Vagina (tissue), 2 donors: ENCODE measurements around the gene MGST2. TPM values are rescaled to one million over a fixed set of nuclear protein-coding genes. Genes with fewer than 3 reads are reported as not detected.
A peak's percentile ranks its signal among the peaks of the same experiment; 100 is the strongest.

Source experiments
- DNase-seq, 2 donors: peaks; one replicate each; pipeline ENCODE4 v3.0.0-alpha.2; 2017; ENCODE audit errors: extremely low spot score in 2 of 2
- H3K27ac ChIP-seq: fragments of 200-600 bp; sonication (generic); one replicate; pipeline ENCODE4 v1.5.1; 2019
- H3K27me3 ChIP-seq: fragments of 200-600 bp; sonication (generic); one replicate; pipeline ENCODE4 v1.5.1; 2019
- H3K36me3 ChIP-seq, 2 donors: fragments of 200-600 bp; sonication (generic); one replicate each; pipeline ENCODE4 v1.5.1; 2017 to 2019
- H3K4me1 ChIP-seq: fragments of 200-600 bp; sonication (generic); one replicate; pipeline ENCODE4 v1.5.1; 2019
- H3K4me3 ChIP-seq, 2 donors: fragments of 200-600 bp; sonication (generic); 1 replicate in 1 of 2; 2 replicates in 1 of 2; pipeline ENCODE4 v1.5.1; 2016 to 2019
- H3K9me3 ChIP-seq: fragments of 200-600 bp; sonication (generic); one replicate; pipeline ENCODE4 v1.5.1; 2019
- POLR2A ChIP-seq, 2 donors: fragments of 450-650 bp; IDR thresholded peaks; one replicate each; pipeline ENCODE4 v1.6.1; 2017; ENCODE audit warnings: antibody characterized with exemption in 2 of 2, mild to moderate bottlenecking in 2 of 2, moderate library complexity in 2 of 2
- POLR2AphosphoS5 ChIP-seq, 2 donors: sonication (generic); formaldehyde crosslinking; IDR thresholded peaks; one replicate each; pipeline ENCODE4 v1.9.0; 2017; ENCODE audit warnings: antibody characterized with exemption in 2 of 2, mild to moderate bottlenecking in 2 of 2, low read depth in 1 of 2; ENCODE audit not compliant: insufficient read depth in 1 of 2
- intact Hi-C: fragments of 100-400 bp; cut with DNase I; formaldehyde crosslinking; loops from one replicate; pipeline ENCODE4 v1.15.1; 2023
- total RNA-seq: library from RNA; depleted of rRNA; stranded (reverse); fragments of >200 nt; gene quantifications from one replicate; pipeline ENCODE4 v1.2.3, GENCODE V29; 2016
- TF ChIP-seq, protein P1 (sequence below), 3 experiments: fragments of 450-650 bp in 2 of 3; fragments of 200-600 bp in 1 of 3; sonication (generic) in 1 of 3; IDR thresholded peaks; one replicate each; pipeline ENCODE4 v1.5.1; 2017 to 2019; ENCODE audit warnings: antibody characterized with exemption in 3 of 3, mild to moderate bottlenecking in 2 of 3, moderate library complexity in 2 of 3

MGST2 gene
- 78.3 TPM for total RNA-seq

DNA sequence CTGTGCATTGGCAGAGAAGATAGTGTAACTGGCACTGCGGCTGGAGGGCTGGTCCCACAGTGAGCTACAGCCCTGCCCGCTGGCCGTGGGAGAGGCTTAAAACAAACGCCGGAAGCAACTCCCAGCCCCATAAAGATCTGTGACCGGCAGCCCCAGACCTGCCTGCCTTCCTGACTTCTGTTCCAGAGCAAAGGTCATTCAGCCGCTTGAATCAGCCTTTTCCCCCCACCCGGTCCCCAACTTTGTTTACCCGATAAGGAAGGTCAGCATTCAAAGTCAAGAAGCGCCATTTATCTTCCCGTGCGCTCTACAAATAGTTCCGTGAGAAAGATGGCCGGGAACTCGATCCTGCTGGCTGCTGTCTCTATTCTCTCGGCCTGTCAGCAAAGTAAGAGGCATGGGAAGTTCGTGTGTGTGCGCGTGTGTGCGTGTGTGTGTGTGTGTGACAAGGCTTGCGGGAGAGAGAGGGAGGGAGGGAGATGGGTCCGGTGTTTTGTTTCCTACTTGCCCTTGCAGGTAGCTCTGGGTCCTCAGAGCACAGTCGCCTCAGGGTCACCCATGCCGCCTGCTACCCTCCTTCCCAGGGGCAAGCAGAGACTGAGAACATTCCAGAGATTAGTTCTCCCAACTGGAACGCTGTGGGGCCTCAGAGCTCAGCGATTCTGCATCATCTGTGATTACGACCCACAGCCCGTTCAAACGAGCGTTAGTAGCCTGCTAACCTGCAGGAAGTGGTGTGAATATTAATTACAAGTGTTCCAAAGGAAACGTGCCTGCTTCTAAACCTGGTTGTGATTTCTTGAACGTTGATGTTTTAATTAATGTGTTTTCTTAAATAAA is at the start of gene MGST2:
Gene MGST2 (plus strand): TSS at position 130 of the 840 bp plus-strand sequence. CDS start 201 bp downstream, at position 331.
- TF ChIP-seq POLR2AphosphoS5 (IDR thresholded peaks at IDR 0.05; ENCODE audit: insufficient read depth in 1 of 2, low read depth in 1 of 2) (peak; percentile 7 to 66), POLR2A (IDR thresholded peaks at IDR 0.05) (no peak)
- TF ChIP-seq, protein P1, sequence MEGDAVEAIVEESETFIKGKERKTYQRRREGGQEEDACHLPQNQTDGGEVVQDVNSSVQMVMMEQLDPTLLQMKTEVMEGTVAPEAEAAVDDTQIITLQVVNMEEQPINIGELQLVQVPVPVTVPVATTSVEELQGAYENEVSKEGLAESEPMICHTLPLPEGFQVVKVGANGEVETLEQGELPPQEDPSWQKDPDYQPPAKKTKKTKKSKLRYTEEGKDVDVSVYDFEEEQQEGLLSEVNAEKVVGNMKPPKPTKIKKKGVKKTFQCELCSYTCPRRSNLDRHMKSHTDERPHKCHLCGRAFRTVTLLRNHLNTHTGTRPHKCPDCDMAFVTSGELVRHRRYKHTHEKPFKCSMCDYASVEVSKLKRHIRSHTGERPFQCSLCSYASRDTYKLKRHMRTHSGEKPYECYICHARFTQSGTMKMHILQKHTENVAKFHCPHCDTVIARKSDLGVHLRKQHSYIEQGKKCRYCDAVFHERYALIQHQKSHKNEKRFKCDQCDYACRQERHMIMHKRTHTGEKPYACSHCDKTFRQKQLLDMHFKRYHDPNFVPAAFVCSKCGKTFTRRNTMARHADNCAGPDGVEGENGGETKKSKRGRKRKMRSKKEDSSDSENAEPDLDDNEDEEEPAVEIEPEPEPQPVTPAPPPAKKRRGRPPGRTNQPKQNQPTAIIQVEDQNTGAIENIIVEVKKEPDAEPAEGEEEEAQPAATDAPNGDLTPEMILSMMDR (IDR thresholded peaks at IDR 0.05), result no peak
- no peaks in the 10 kb centered on the region for H3K9me3 ChIP-seq
- peaks cover 42% of the 10 kb centered on the region for H3K4me1 ChIP-seq
- DNase-seq, result no peak
- intact Hi-C loops, result no loop called here
- no peaks in the 10 kb centered on the region for H3K27me3 ChIP-seq
- H3K4me3 ChIP-seq, result peak within 1 kb of the TSS; percentile 60 to 63
- peak within 1 kb of the TSS; percentile 85 for H3K27ac ChIP-seq
- no peaks in the 10 kb centered on the region for H3K36me3 ChIP-seq

DNA sequence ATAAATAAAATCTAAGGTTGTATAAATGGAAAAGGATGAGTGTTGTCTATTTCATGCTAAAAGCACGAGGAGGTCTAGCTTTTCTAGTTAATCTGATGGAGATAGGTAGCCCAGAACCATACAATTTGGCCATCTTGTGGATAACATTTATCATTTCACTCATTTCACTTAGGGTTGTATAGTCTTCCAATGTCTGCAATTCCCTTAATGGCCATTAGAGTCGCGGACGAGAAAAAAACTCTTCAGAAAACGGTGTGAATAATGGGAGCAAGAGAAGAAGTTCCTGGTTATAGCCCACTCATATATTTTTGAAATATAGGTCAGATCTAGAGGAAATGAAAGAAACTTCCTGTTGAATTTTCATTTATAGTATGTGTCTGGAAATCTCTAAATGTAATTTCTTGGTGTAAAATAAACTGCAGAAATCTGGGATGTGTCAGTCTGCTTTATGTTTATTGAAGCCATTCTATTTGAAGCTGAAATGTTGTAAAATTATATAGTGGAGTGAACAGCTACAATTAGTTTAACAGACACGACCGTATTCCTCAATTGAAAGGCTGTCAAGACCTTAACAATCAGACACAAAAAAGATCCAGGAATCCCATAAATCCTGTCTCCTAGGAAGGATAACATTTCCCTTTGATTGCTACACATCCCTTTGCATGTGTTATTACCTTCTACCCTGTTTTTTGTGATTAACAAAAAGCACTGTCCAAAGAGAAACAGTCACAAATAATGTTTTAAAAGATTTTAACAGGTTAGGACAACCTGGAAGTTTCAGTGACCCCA is 47.7 kb upstream of the MGST2 start:
- TF ChIP-seq POLR2A (IDR thresholded peaks at IDR 0.05), result no peak
- TF ChIP-seq POLR2AphosphoS5 (IDR thresholded peaks at IDR 0.05; ENCODE audit: insufficient read depth in 1 of 2, low read depth in 1 of 2), result no peak
- TF ChIP-seq, protein P1 (IDR thresholded peaks at IDR 0.05), result no peak
- no peak overlapping the region for H3K27ac ChIP-seq
- DNase-seq, result no peak
- H3K9me3 ChIP-seq, result no peaks in the 10 kb centered on the region
- no peaks in the 10 kb centered on the region for H3K4me1 ChIP-seq
- no peak overlapping the region for H3K4me3 ChIP-seq
- no peaks in the 10 kb centered on the region for H3K27me3 ChIP-seq
- intact Hi-C loops, result no loop called here
- H3K36me3 ChIP-seq, result no peaks in the 10 kb centered on the region

DNA sequence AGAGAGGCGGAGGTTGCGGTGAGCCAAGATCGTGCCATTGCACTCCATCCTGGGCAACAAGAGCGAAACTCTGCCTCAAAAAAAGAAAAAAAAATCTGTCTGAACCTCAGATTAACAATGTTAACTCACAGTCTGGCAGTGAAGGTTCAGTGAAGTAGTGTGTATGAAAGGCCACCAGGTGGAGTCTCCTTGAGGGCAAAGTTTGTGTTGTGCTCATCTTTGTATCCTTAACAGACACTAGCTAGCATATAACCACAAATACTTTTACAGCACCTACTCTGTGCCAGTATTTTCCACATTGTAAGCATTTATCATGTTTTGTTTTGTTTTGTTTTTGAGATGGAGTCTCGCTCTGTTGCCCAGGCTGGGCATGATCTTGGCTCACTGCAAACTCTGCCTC is 46.0 kb upstream of the MGST2 start:
- TF ChIP-seq POLR2A (IDR thresholded peaks at IDR 0.05), result no peak
- TF ChIP-seq, protein P1 (IDR thresholded peaks at IDR 0.05), result peak in 1 of 3 experiments; percentile 17
- Histone ChIP-seq H3K27me3 (no peaks in the 10 kb centered on the region), H3K36me3 (no peaks in the 10 kb centered on the region), H3K4me3 (no peak overlapping the region), H3K4me1 (no peaks in the 10 kb centered on the region), H3K9me3 (no peaks in the 10 kb centered on the region), H3K27ac (no peak overlapping the region)
- intact Hi-C loops, result no loop called here
- no peak for DNase-seq

DNA sequence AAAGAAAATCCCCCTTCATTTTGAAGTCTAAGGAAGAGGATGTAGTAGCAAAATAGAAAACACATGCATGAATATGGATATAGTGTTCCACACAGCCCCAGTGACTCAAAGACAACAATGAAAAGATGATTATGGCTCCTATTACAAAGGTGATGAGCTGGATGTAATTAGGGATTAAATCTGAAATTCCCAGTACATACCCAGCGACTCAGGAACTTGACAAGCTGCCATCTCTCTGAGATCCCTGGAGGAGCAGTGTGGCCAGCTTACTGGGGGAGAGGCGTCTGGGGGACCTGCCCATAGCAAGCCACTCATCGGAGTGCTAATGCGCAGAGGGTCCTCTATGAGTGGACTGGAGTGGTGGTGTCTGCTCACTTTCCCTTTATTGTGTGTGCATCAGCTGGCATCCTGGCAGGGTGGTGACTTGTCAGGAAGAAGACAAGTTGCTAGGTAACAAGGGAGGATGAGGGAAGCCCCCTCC is 42.7 kb upstream of the MGST2 start:
- H3K36me3 ChIP-seq, result no peaks in the 10 kb centered on the region
- H3K27ac ChIP-seq, result no peak overlapping the region
- intact Hi-C loops, result no loop called here
- H3K4me3 ChIP-seq, result no peak overlapping the region
- no peaks in the 10 kb centered on the region for H3K4me1 ChIP-seq
- TF ChIP-seq POLR2AphosphoS5 (IDR thresholded peaks at IDR 0.05; ENCODE audit: insufficient read depth in 1 of 2, low read depth in 1 of 2) (no peak), POLR2A (IDR thresholded peaks at IDR 0.05) (no peak)
- TF ChIP-seq, protein P1 (IDR thresholded peaks at IDR 0.05), result no peak
- H3K9me3 ChIP-seq, result no peaks in the 10 kb centered on the region
- H3K27me3 ChIP-seq, result no peaks in the 10 kb centered on the region
- no peak for DNase-seq
